Lower lobe of right lung (tissue), 2 donors: ENCODE data around the gene SH3PXD2A. TPM values are rescaled to one million over a fixed set of nuclear protein-coding genes. Genes with fewer than 3 reads are reported as not detected.

Source experiments
- ATAC-seq, 2 donors: fragments of 200-7000 bp; cut with Tn5 transposase; one replicate each; pipeline ENCODE4 v1.9.1; 2020 to 2022; ENCODE audit warnings: mild to moderate bottlenecking in 2 of 2, moderate library complexity in 2 of 2
- DNase-seq: peaks from one replicate; pipeline ENCODE4 v3.0.0-alpha.2; 2020
- H3K27ac ChIP-seq: fragments of 200-600 bp; one replicate; pipeline ENCODE4 v1.8.0; 2022
- H3K27me3 ChIP-seq: fragments of 200-600 bp; one replicate; pipeline ENCODE4 v1.8.0; 2022; ENCODE audit warnings: low read depth
- H3K36me3 ChIP-seq: fragments of 200-600 bp; one replicate; pipeline ENCODE4 v1.8.0; 2022; ENCODE audit warnings: mild to moderate bottlenecking
- H3K4me1 ChIP-seq: fragments of 200-600 bp; one replicate; pipeline ENCODE4 v1.8.0; 2022
- H3K4me3 ChIP-seq: fragments of 200-600 bp; one replicate; pipeline ENCODE4 v1.8.0; 2022; ENCODE audit warnings: mild to moderate bottlenecking
- H3K9me3 ChIP-seq: fragments of 200-600 bp; one replicate; pipeline ENCODE4 v1.8.0; 2022
- intact Hi-C: fragments of 100-400 bp; cut with DNase I; formaldehyde crosslinking; loops from one replicate; pipeline ENCODE4 v1.11.0; 2022
- long read RNA-seq: library from polyadenylated mRNA; unstranded; transcript quantifications from one replicate; pipeline ENCODE4 v2.0.0, GENCODE V29; 2021
- total RNA-seq: library from RNA; stranded (reverse); fragmentation: NEBNext Ultra II Directional; extraction: Animal tissue kit (Norgen Biotek cat#: 25700); gene quantifications from one replicate; pipeline ENCODE4 v1.2.1, GENCODE V29; 2021
- TF ChIP-seq, protein P1 (sequence below): fragments of 200-600 bp; IDR thresholded peaks from one replicate; pipeline ENCODE4 v1.8.0; 2022; ENCODE audit warnings: antibody characterized with exemption, mild to moderate bottlenecking
- donor health status: DM: no; HTN: yes; CAD: no; lungs with severe emphysema.

SH3PXD2A gene, protein sequence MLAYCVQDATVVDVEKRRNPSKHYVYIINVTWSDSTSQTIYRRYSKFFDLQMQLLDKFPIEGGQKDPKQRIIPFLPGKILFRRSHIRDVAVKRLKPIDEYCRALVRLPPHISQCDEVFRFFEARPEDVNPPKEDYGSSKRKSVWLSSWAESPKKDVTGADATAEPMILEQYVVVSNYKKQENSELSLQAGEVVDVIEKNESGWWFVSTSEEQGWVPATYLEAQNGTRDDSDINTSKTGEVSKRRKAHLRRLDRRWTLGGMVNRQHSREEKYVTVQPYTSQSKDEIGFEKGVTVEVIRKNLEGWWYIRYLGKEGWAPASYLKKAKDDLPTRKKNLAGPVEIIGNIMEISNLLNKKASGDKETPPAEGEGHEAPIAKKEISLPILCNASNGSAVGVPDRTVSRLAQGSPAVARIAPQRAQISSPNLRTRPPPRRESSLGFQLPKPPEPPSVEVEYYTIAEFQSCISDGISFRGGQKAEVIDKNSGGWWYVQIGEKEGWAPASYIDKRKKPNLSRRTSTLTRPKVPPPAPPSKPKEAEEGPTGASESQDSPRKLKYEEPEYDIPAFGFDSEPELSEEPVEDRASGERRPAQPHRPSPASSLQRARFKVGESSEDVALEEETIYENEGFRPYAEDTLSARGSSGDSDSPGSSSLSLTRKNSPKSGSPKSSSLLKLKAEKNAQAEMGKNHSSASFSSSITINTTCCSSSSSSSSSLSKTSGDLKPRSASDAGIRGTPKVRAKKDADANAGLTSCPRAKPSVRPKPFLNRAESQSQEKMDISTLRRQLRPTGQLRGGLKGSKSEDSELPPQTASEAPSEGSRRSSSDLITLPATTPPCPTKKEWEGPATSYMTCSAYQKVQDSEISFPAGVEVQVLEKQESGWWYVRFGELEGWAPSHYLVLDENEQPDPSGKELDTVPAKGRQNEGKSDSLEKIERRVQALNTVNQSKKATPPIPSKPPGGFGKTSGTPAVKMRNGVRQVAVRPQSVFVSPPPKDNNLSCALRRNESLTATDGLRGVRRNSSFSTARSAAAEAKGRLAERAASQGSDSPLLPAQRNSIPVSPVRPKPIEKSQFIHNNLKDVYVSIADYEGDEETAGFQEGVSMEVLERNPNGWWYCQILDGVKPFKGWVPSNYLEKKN
- 34.8 TPM for total RNA-seq
- long read RNA-seq, partial matches to known transcripts: 14 of 79 reads
- long read RNA-seq, other reads (novel, unspliced or antisense): 65 of 79 reads

DNA sequence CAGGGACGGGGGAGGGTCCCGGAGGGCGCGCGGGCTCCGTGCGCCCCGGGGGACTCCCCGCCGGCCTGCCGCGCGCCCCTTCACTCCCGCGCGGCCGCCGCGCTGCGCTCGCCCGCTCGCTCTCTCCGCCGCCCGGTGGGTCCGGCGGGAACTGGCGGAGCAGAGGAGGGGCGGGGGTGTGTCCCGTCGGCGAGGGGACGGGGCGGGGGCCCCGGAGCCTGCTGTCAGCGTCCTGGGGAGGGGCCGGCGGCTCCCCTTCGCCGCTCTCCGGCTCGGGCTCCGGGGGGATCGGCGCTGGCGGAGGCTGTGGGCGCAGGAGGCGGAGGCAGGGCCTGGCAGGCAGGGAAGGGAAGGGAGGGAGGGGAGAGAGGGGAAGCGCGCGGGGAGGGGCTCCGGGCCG lies at the start of gene SH3PXD2A:
Gene SH3PXD2A (minus strand): TSS at position 153 of the 400 bp plus-strand sequence. CDS start 310 bp downstream, outside the sequence.
- ATAC-seq: peak; percentile 37 to 45
- TF ChIP-seq, protein P1, sequence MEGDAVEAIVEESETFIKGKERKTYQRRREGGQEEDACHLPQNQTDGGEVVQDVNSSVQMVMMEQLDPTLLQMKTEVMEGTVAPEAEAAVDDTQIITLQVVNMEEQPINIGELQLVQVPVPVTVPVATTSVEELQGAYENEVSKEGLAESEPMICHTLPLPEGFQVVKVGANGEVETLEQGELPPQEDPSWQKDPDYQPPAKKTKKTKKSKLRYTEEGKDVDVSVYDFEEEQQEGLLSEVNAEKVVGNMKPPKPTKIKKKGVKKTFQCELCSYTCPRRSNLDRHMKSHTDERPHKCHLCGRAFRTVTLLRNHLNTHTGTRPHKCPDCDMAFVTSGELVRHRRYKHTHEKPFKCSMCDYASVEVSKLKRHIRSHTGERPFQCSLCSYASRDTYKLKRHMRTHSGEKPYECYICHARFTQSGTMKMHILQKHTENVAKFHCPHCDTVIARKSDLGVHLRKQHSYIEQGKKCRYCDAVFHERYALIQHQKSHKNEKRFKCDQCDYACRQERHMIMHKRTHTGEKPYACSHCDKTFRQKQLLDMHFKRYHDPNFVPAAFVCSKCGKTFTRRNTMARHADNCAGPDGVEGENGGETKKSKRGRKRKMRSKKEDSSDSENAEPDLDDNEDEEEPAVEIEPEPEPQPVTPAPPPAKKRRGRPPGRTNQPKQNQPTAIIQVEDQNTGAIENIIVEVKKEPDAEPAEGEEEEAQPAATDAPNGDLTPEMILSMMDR: peak; percentile 6
- Histone ChIP-seq H3K36me3 (no peaks in the 10 kb centered on the region), H3K4me3 (peak within 1 kb of the TSS; percentile 73), H3K4me1 (peaks cover 55% of the 10 kb centered on the region), H3K9me3 (no peaks in the 10 kb centered on the region), H3K27ac (peak within 1 kb of the TSS; percentile 64), H3K27me3 (no peaks in the 10 kb centered on the region)
- intact Hi-C loops: loop anchor here (5.0 kb wide), 1 partner anchor 143 kb away; no protein-coding TSS in a partner anchor
- DNase-seq: no peak

DNA sequence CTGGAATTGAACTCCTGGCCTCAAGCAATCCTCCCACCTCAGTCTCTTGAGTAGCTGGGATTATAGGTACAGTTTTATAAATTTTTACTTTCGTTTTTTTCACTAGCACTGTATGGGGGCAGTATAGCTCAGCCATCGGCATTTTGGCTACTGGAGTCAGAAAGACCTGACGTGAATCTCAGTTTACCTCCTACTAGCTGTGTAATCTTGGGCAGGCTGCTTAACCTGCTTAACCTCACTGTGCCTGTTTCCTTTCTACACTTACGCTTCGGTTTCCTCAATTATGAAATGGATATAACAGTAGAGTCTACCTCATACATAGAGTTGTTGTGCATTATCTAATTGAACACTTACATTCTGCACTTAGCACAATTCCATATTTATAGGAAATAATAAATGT lies 45.9 kb upstream of the SH3PXD2A start:
- H3K4me3 ChIP-seq: no peak overlapping the region
- H3K36me3 ChIP-seq: peaks cover 79% of the 10 kb centered on the region
- peak overlapping the region; percentile 14 for H3K27ac ChIP-seq
- H3K4me1 ChIP-seq: peaks cover 24% of the 10 kb centered on the region
- intact Hi-C loops: no loop called here
- TF ChIP-seq, protein P1: no peak
- DNase-seq (no peak), ATAC-seq (no peak)
- H3K9me3 ChIP-seq: no peaks in the 10 kb centered on the region
- no peaks in the 10 kb centered on the region for H3K27me3 ChIP-seq

DNA sequence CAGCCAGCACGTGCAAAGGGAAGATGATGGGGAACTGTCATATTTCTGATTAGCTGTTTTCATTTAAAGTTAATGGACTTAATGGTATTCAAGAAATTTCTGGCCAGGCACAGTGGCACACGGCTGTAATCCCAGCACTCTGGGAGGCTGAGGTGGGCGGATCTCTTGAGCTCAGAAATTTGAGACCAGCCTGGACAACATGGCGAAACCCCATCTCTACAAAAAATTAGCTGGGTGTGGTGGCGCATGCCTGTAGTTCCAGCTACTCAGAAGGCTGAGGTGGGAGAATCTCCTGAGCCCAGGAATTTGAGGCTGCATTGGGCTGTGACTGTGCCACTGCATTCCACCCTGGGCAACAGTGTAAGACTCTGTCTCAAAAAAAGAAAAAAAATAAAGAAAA lies 43.9 kb upstream of the SH3PXD2A start:
- ATAC-seq (no peak), DNase-seq (no peak)
- peaks cover 75% of the 10 kb centered on the region for H3K36me3 ChIP-seq
- no peaks in the 10 kb centered on the region for H3K27me3 ChIP-seq
- intact Hi-C loops: no loop called here
- no peaks in the 10 kb centered on the region for H3K9me3 ChIP-seq
- H3K27ac ChIP-seq: no peak overlapping the region
- TF ChIP-seq, protein P1: no peak
- no peak overlapping the region for H3K4me3 ChIP-seq
- peaks cover 28% of the 10 kb centered on the region for H3K4me1 ChIP-seq

DNA sequence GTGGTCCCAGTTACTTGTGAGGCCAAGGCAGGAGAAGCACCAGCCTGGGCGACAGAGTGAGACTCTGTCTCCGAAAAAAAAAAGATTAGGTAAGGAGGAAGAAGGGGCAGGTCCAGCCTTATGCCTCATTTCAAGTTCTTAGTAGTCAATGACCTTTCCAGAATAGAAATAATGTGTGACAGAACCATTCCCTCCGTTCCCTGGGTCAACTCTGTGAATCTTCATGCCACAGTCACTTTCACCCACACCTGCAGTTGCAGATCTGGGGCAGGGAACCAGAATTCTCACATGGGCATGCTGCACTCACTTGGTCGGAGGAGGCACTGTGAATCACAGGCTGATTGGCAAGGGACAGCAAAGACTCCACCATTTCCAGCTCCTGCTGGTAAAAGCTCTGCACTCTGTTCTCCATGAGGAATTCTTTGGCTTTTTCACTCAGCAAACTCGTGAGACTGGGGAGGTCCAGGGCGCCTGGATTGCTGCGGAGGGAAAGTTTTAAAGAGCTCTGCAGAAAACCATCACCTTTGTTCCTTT lies 41.9 kb upstream of the SH3PXD2A start:
- intact Hi-C loops: no loop called here
- peaks cover 66% of the 10 kb centered on the region for H3K36me3 ChIP-seq
- DNase-seq: no peak
- no peaks in the 10 kb centered on the region for H3K27me3 ChIP-seq
- H3K27ac ChIP-seq: peak overlapping the region; percentile 70
- no peaks in the 10 kb centered on the region for H3K9me3 ChIP-seq
- ATAC-seq: no peak
- peaks cover 48% of the 10 kb centered on the region for H3K4me1 ChIP-seq
- no peak overlapping the region for H3K4me3 ChIP-seq
- TF ChIP-seq, protein P1: no peak

- Histone ChIP-seq H3K4me3 (no peak overlapping the region), H3K36me3 (peaks cover 68% of the 10 kb centered on the region), H3K4me1 (peaks cover 59% of the 10 kb centered on the region), H3K27ac (peak overlapping the region; percentile 70), H3K27me3 (no peaks in the 10 kb centered on the region), H3K9me3 (no peaks in the 10 kb centered on the region)
- TF ChIP-seq, protein P1: no peak
- no peak for DNase-seq
- intact Hi-C loops: no loop called here
- no peak for ATAC-seq
Observed at GRCh38 chr10:103896225-103896624, 40.8 kb upstream of the SH3PXD2A start.
